ENCODE measurements around the gene MTFP1. TPM values are rescaled to one million over a fixed set of nuclear protein-coding genes. Genes with fewer than 3 reads are reported as not detected.

Gene MTFP1
- total and polyA plus RNA-seq, 9 of the 15 experiments (the other 6 are each of a cell fraction or from before 2014, with no cell fraction given), result 10.7 to 52.0 (median 30.1) TPM

DNA sequence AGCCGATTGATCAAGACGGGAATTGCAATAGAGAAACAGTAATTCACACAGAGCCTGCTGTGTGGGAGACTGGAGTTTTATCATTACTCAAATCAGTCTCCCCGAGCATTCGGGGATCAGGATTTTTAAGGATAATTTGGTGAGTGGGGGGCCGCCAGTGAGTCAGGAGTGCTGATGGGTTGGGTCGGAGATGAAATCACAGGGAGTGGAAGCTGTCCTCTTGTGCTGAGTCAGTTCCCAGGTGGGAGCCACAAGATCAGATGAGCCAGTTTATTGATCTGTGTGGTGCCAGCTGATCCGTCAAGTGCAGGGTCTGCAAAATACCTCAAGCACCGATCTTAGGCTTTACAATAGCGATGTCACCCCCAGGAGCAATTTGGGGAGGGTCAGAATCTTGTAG lies 15.5 kb downstream of the MTFP1 start:
- in situ Hi-C loops (cut with MboI), result no loop called here
- H3K27me3 ChIP-seq (ENCODE audit: control insufficient read depth in 2 of 2, insufficient read depth in 2 of 2, low read length in 2 of 2), result no peaks in the 10 kb centered on the region
- H3K9me3 ChIP-seq (replicated peaks; ENCODE audit: control insufficient read depth, insufficient read depth, low read depth, low read length), result no peaks in the 10 kb centered on the region
- DNase-seq (ENCODE audit: extremely low read depth in 1 of 4, low spot score in 3 of 4) (no peak), FAIRE-seq (no peak), ATAC-seq (no peak)
- H3K4me2 ChIP-seq (ENCODE audit: insufficient read depth, low read length), result no peak overlapping the region
- H3K9me1 ChIP-seq (ENCODE audit: control insufficient read depth, insufficient read depth, low read length), result no peaks in the 10 kb centered on the region
- TF ChIP-seq ARID1B (IDR thresholded peaks at IDR 0.05) (peak; percentile 37; the same call in 1 of the 2 replicates), DPF2 (IDR thresholded peaks at IDR 0.05) (0 out of 2 replicates have a peak, but pooled peaks have one; percentile 25), TAF9B (IDR thresholded peaks at IDR 0.05; ENCODE audit: partially characterized antibody) (no peak), PHF20 (IDR thresholded peaks at IDR 0.05; ENCODE audit: partially characterized antibody) (no peak), NFE2 (IDR thresholded peaks at IDR 0.05; ENCODE audit: low read depth) (peak; percentile 54; the same call in 1 of the 2 replicates), C11orf30 (IDR thresholded peaks at IDR 0.05; ENCODE audit: low read depth) (peak; percentile 47; the same call in 1 of the 2 replicates), ZNF644 (tag; IDR thresholded peaks at IDR 0.05; ENCODE audit: low read depth) (no peak)
- TF ChIP-seq, protein P1, sequence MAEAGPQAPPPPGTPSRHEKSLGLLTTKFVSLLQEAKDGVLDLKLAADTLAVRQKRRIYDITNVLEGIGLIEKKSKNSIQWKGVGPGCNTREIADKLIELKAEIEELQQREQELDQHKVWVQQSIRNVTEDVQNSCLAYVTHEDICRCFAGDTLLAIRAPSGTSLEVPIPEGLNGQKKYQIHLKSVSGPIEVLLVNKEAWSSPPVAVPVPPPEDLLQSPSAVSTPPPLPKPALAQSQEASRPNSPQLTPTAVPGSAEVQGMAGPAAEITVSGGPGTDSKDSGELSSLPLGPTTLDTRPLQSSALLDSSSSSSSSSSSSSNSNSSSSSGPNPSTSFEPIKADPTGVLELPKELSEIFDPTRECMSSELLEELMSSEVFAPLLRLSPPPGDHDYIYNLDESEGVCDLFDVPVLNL (CRISPR knock-in tag; IDR thresholded peaks at IDR 0.05; ENCODE audit: low read depth), result no peak
- TF ChIP-seq, protein P2, sequence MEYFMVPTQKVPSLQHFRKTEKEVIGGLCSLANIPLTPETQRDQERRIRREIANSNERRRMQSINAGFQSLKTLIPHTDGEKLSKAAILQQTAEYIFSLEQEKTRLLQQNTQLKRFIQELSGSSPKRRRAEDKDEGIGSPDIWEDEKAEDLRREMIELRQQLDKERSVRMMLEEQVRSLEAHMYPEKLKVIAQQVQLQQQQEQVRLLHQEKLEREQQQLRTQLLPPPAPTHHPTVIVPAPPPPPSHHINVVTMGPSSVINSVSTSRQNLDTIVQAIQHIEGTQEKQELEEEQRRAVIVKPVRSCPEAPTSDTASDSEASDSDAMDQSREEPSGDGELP (CRISPR knock-in tag; IDR thresholded peaks at IDR 0.05; ENCODE audit: borderline replicate concordance), result peak; percentile 41; the same call in 1 of the 2 replicates
- 24% methylated on average over 9 of the region's 9 CpGs for WGBS (ENCODE audit: insufficient coverage, low coverage, missing lambda C conversion rate)
- H3K4me1 ChIP-seq (replicated peaks in 1 of 2; ENCODE audit: control insufficient read depth in 2 of 2, insufficient read depth in 2 of 2, low read length in 2 of 2), result peaks cover 39 to 40% of the 10 kb centered on the region in 2 experiments
- intact Hi-C loops (cut with micrococcal nuclease), result no loop called here
- H4K20me1 ChIP-seq (replicated peaks; ENCODE audit: control insufficient read depth, insufficient read depth, low read length), result no peaks in the 10 kb centered on the region
- H3K4me3 ChIP-seq, result no peak overlapping the region
- ChIA-PET POLR2A (no interaction called here), CTCF (ENCODE audit: low intra/inter-chr PET ratio) (interaction anchor here (0.7 kb wide), 1 partner anchor 160 kb away, joined by 3 read pairs; no protein-coding TSS in a partner anchor)
- H3K79me2 ChIP-seq (ENCODE audit: control insufficient read depth, insufficient read depth, low read length), result no peaks in the 10 kb centered on the region
- peak overlapping the region; percentile 40; the same call in 1 of the 2 replicates for H2AFZ ChIP-seq (ENCODE audit: low read depth, low read length)
- BruUV-seq (replicated peaks), result no TSS peak
- H3K27ac ChIP-seq (ENCODE audit: extremely low read depth, low read depth, low read length), result peak overlapping the region; percentile 70; the same call in 1 of the 3 replicates
- H3K9ac ChIP-seq (ENCODE audit: insufficient read depth in 1 of 2, low read depth in 2 of 2, low read length in 2 of 2), result no peak overlapping the region; a peak in 1 of 4 replicates
- no peaks in the 10 kb centered on the region for H3K36me3 ChIP-seq (ENCODE audit: control insufficient read depth, insufficient read depth, low read length)
